T47D (cell line): ENCODE results near the gene IFNAR2.

Source experiments
- DNase-seq, 2 experiments: peaks; one replicate each; pipeline versions ENCODE4 v3.0.0 to v3.0.0-alpha.2; 2011 to 2012; ENCODE audit warnings: low read depth in 1 of 2, low spot score in 1 of 2
- JUND ChIP-seq: IDR thresholded peaks from 2 replicates; pipeline ENCODE4 v1.6.1; 2012; ENCODE audit warnings: low read depth
- in situ Hi-C: cut with HindIII; loops from 2 replicates; pipeline ENCODE4 v1.10.0; 2016; ENCODE audit warnings: low sequenced_read_pairs, low pct_unique_long_range_greater_than_20kb

IFNAR2 gene

GRCh38 chr21:33268393-33268736 is 38.6 kb downstream of the IFNAR2 start:
- no peak for TF ChIP-seq JUND
- in situ Hi-C loops = no loop called here
- DNase-seq = no peak

DNA sequence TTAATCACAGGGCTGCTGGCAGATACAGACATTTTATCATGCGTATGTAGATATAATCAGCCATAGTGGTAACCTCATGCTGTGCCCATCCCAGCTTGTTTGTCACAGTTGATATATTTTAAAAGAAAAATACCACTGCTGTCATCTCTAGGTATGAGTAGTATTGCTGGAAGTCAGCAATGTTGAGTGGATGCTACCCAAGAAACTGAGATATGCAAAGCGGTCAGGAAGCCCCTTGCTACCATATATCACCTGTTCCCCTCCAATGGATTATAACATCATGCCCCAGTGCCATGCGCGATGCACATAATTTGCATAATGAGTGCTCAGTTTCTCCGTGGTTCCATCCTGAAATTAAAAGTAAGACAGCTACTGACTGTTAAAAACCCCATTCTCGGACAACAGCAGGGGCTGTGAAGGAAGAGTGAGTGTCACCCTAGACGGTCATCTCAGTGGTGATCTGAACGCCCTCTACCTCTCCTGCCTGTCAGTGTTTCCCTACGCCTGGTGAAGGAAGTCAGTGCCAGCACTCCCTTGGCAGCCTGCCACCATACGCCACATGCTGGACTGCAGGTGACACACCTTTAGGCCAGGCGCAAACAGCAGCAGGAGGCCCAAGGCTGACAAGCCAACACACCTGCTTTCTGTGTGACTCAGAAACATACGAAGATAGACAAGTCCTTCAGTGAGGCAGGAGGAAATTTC is 39.2 kb downstream of the IFNAR2 start:
- TF ChIP-seq JUND = no peak

GRCh38 chr21:33270986-33271385 is 41.2 kb downstream of the IFNAR2 start:
- no peak for DNase-seq
- in situ Hi-C loops = no loop called here
- no peak for TF ChIP-seq JUND

More for the DNA sequence above, 39.2 kb downstream of the IFNAR2 start:
- peak; percentile 73 to 94 for DNase-seq
- in situ Hi-C loops = no loop called here

DNA sequence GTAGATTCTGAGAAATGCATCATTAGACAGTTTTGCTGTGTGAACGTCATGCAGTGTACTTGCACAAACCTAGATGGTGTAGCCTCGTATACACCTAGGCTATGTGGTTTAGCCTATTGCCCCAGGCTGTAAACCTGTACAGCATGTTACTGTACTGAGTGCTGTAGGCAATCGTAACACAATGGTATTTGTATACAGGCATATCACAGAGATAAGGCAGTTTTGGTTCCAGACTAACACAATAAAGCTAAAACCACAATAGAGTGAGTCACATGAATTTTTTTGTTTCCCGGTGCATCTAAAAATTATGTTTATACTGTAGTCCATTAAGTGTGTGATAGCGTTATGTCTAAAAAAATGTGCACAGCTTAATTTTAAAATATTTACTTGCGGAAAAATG is 43.3 kb downstream of the IFNAR2 start:
- DNase-seq = no peak
- in situ Hi-C loops = no loop called here
- TF ChIP-seq JUND = no peak

DNA sequence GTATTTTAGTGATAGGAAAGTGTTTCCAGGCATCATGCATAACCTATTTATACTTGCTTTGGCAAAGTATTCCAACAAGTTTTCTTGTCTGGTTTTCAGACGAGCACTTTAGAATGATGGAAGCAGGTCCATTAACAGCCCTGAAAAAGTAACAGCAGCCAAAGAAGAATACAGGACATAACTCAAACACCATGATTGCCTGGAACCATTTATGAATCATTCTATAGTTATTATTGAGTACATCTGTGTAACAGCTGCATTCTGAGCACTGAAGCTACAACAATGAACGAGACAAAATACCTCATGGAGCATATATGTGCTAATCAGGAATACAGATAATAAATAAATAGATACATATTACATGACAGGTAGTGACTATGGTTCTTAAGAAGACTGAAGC is 49.0 kb downstream of the IFNAR2 start:
- in situ Hi-C loops = no loop called here
- no peak for DNase-seq
- TF ChIP-seq JUND = no peak

GRCh38 chr21:33279330-33279820 is 49.6 kb downstream of the IFNAR2 start:
- TF ChIP-seq JUND = no peak
- DNase-seq = no peak
- in situ Hi-C loops = no loop called here
